HUDEP-2 (cell line): ENCODE measurements around the gene DVL2.
A peak's percentile ranks its signal among the peaks of the same experiment; 100 is the strongest.

Experiments
- DNase-seq, 76 experiments: peaks; one replicate each; lab custom pipeline; 2025; ENCODE audit not compliant: unreplicated experiment in 76 of 76; lab: John Stamatoyannopoulos, UW

Gene DVL2

DNA sequence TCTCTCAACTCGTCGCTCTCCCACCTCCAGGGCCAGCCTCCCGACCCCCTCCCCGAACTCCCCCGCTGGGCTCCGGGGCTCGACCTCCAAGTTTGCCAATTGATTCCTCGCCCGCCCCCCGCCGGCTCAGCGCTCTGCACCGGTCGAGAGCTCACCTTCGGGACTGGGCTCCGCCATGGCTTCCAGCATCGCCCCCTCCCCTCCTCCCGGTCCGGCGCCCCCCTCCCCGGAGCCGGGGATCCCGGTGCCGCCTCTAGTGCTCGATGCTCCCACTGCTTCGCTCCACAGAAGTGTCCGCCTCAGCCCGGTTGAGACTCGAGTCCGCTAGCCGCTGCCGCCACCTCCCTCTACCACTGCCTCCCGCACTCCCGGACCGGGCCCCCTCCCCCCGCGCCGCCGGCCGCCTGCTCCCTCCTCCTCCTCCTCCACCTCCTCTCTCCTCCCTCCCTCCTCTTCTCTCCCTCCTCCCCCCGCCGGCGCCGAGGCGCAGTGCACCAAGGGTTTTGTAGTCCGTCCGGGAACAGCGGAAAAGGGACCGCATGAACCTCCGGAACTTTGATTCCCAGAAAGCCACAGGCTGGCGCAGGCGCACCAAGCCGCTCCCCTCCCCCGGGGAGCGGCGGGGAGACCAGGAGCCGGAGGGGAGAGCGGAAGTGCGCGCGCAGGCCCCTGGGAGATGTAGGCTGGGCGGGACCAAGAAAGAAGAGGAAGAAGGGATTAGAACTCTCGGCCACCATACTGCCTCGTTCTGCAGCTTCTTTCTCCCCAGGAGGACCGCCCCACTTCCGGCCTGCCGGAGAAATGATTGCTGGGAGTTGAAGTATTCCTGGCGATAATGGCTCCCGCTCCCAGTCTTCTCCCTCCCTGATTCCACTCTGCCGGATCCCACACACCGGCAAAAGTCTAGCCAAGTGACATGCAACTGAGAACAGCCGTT, 5.0 kb upstream of the DVL2 start, which contains the start of gene PHF23:
TSS of gene PHF23 (minus strand) at position 367 of the 937 bp plus-strand sequence. CDS start at position 189, 178 bp downstream.
- DNase-seq = peak in 75 of 76 experiments; percentile 76 to 100 (median 98)

DNA sequence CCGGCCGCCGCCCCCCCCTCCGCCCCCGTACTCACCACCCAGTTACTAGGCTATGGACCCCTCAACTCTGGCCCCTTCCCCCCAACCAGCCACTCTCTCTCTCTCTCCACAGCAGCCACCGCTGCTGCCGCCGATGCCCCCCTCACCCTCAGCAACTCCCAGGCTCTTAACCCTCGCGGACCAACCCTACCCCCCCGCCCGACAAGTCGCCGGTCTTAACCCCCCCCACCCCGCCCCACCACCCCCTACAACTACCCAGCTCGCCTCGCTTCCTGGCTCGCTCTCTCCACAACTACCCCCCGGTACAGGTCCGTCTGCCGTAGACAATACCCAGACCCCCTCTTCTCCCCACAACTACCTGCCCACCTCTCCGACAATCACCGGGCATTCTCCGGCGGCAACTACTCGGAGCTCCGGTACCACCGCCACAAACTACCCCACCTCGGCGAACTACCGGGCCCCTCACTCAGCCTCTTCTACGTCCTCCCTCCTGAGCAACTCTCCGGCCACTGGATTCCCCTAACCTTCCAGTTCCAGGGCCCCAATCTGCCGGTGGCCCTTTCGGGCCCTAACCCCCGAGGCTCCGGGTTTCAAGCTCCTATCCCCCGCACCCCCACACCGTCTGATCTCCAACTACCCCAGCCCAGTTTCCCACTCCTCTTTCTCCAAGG, 4.2 kb upstream of the DVL2 start:
- DNase-seq = peak in 29 of 76 experiments; percentile 16 to 55 (median 35)

DNA sequence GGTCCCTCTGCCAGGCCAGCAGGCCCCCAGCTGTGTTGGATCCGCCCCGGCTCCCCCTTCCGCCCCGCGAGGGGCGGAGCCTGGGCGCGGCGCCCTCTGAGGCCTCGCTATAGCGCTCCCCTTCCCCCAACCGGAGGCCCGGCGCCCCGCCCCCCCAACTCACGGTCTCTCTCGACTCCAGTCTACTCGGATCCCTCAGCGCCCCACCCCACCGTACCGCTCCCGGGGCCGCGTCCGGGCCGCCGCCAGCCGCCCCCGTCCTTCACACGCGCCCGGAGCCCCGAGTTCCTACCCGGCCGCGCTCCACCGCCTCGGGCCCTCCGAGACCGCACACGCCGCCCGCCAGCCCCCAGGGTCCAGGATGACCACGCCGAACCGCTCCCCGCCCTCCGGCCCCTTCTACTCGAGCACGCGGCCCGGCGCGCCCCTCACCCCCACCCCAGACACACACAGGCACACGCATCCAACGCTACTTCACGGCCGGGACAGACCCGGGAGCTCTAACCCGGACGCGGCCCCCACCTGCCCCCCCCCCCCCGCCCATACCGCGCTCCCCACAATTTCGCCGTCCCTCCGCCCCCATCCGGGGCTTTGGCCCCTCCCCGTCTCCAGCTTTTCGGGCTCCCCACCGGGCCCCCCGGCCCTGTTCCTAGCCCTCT, 3.6 kb upstream of the DVL2 start:
- peak in 61 of 76 experiments; percentile 17 to 89 (median 75) for DNase-seq

DNA sequence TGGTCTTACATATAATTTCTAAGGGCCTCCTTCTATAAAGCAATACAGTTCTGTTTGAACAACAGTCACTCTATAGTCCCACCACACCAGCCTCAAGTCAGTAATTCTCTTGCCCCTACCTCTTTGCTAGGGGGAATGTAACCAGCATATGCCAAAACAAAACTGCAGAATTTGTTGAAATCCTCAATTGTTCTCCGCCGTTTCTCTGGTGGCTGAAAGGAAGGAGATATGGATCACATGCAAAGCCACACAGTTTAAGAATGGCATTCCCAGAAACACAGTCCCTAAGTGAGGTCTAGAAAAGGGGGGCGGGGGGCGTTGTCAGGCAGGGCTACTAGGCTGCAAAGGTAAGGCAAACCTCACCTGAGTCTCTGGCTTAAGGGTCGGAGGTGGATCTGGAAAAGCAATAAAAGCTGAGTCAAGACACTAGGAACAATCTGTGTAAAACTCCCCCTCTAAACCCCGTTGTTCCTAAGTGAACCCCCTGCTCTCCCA, 3.0 kb upstream of the DVL2 start:
- DNase-seq = no peak

DNA sequence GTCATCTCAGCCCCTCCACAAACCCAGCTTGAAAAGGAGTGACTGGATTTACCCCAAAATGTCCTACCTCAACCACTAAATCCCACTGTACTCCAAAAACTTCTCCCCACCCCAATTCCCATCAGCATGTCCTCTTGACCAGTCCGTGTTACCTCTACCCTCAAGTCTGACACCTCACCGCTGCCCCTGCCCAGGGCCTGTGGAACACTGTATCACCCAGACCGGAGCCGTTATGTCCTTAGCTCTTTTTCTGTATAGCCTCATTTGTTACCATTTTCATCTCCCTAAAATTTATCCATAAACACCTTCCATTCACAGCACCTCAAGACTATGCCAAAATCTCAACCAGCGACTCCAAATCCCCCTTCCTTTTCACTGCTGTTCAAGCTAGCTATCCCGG, 2.5 kb upstream of the DVL2 start:
- no peak for DNase-seq

DNA sequence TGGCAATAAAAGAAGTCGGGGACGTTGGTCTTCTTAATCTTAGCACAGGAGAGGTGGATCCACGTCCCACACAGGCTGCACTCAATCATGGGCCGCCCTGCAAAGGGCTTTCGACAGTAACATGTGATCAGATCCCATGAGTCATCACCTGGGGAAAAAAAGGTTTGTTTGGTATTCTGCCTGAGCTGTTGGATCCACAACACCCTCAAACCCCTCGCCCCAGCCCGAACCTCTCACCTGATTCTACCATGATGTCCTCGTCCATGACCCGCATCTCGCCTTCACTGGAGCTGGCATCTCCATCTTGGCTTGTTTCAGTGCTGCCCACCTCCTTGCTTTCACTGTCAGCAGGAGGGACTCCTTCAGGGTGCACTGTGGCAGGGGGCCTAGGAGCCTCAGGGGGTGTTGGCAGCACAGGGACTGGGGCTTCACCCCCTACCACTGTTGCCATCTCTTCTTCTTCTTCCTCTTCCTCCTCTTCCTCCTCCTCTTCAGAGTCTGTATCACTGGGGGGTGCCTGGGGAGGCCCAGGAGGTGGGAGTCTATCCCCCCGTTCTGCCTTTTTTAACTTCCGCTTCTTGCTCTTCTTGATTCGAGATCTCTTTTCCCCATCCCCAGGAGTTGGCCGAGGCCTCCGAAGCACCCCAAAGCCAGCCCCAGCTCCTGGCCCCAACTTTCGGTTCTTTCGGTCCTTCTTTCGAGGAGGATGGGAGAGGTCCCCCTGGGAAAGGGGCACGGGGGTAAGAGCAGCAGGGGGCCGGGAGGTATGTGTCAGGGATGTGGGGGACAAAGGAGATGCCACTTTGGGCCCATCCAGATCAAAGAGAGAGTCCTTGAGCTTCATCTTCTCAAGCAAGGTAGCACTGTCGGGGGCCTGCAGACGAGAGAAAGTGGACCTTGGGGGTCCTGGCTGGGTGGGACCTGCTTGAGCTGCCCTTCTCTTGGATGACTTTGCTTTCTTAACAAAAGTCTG, 1.7 kb upstream of the DVL2 start:
- DNase-seq = peak in 33 of 76 experiments; percentile 3 to 63 (median 29)

DNA sequence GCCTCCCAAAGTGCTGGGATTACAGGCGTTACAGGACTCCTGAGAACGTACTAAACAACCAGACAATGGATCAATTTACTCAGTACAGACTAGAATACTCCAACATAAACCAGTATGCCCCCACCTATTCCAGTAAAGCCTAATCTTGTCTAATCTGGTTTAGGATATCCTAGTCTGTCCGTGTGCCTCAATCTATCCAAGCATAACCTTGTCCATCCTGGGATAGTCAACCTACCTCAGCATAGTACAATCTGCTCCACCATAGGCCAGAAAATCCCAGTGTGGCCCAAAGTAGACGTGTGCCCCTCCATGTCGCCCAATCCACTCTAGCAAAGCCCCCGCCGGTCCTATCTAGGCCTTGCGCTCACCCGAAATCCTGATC, 625 bp downstream of the DVL2 start:
- peak in 4 of 76 experiments; percentile 41 to 61 (median 44) for DNase-seq

DNA sequence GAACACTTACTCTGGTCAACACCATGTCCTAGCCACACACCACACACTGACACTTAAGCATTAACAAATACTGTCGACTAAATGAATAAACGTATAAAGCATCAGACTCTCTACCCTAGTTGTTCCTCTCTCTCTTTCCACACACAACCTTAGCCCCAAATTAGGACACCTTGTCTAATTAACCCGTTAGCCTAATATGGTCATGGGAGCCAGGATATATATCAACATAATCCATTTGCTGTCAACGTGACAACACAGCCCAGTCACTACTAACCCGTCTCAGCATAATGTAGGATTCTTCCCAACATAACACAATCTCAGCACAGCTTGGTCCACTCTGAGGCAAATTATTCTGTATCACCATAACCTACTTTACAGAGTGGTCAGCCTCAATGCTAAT, 2.2 kb downstream of the DVL2 start:
- no peak for DNase-seq

DNA sequence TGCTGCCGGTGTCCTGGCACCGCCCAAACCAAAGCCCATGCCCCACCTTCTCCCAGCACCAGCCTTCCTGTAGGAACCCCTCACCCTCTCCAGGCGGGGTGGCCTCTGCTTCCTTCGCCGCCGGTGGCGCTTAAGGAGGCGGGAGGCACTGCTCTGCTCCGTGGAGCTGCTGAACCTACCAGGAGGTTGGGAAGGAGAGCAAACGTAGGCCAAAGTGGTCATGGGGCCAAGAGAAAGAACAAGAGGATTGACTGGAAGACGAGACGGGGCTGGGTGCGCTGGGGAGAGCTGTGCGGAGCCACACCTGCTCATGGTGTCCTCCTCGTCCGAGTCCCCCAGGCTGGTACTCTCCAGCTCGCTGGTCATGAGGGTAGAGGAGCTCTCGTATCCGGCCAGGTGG, 4.8 kb downstream of the DVL2 start:
- DNase-seq = no peak

DNA sequence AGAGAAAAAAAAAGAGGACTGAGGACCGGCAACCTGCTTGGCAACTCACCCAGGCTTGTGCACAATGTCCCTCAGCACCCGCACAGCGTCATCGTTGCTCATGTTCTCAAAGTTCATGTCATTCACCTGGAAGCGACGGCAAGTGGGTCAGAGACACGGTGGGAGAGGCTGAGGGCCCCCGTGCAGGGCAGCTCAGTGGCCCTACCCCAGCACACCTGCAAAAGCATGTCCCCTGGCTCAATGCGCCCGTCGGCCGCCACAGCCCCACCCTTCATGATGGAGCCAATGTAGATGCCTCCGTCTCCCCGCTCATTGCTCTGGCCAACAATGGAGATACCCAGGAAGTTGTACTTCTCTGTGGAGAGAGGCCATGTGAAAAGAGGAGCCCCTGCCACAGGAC, 5.4 kb downstream of the DVL2 start:
- DNase-seq = no peak

DNA sequence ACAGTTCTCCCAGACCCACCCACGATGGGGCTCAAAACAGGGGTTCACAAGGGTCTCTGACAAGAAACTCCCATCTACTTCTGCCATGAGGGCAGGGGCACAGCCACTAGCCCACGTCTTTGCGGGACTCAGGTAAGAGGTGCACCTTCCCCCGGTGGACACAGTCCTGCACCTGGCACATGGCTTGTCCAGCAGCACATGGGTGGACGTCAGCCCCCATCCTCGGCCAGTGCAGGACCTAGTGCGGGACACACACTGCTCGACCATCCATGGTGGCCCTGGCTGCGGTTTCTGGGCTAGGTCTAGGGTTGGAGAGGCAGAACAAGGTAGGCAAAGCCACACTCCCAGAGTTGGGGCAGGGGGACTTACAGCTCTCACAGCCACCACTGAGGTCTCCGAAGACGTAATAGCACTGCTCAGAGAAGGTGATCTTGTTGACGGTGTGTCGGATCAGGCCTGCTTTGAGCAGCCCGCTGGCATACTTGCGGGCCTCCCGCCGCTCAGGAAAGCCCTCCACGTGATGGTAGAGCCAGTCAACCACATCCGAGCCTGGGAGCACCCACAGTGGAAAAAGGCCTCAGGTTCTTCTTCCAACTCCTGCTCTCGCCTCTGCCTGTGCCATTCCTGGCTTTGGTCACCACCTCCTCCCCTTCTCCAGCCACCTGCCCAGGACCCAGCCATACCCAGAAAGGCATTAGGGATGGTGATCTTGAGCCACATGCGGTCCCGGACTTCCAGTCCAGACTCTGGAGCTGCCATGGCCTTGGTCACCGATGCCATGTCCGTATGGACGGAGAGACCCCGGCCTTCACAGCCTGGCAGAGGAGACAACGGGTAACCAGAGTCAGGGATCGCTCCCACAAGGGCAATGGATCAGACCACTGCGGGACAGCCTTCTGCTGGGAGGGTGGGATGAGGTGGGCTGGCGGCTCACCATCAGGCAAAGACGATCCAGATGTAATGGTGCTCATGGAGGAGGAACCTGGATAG, 7.3 kb downstream of the DVL2 start:
- no peak for DNase-seq

DNA sequence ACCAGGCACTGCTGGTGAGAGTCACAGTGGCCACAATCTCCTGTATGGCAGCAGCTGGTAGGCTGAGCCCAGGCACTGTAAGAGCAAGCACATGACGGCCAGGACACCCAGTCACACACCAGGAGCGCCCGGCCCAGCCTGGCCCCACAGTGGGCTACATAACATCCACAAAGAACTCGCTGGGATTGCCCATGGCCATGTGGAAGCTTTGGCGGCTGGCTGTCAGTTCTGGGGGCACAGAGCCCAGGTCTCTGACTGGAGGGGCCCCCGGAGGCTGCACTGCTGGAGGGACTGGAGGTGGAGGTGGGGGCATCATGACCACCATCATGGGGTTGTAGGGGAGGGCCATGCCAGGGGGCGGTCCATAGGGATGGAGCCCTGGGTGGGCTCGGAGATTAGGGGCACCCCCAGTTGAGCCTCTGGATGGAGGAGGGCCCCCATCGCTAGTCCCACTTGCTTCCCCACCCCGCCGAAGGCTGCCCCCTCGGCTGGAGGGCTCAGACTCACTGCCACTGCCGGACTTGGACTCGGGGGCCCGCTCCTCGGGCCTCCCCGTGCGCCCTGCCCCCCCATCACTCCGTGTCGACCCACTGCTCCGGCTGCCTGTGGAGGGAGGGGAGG, 8.5 kb downstream of the DVL2 start:
- DNase-seq = no peak

DNA sequence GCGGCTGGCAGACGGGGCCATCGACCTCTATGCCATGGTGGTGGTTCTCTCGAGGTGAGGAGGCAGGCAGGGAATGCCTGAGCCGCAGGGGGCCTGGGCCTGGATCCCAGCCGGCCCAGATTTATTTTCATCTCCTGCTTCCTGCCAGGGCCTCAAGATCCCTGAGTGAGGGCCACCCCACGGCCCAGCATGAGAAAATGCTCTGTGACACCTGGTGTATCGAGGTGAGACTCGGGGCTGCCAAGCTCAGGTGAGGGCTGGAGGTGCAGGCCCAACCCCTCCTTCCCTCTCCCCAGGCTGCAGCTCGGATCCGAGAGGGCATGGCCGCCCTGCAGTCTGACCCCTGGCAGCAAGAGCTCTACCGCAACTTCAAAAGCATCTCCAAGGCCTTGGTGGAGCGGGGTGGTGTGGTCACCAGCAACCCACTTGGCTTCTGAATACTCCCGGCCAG, 9.6 kb downstream of the DVL2 start:
- DNase-seq = no peak

DNA sequence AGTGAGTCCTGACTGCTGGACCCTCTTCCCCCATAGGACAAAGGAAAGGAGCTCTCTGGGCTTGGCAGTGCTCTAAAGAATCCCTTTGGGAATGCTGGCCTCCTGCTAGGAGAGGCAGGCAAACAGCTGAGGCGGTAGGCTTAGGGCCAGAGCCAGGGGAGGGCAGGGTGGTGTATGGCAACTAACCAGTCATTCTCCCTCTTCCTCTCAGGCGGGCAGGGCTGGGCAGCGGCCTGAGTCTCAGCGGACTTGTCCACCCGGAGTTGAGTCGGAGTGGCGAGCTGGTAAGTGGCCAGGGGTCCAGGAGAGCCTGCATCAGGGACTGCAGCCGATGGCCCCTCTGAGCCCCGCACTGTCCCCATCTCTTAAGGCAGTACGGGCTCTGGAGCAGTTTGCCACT, 10.2 kb downstream of the DVL2 start:
- no peak for DNase-seq

DNA sequence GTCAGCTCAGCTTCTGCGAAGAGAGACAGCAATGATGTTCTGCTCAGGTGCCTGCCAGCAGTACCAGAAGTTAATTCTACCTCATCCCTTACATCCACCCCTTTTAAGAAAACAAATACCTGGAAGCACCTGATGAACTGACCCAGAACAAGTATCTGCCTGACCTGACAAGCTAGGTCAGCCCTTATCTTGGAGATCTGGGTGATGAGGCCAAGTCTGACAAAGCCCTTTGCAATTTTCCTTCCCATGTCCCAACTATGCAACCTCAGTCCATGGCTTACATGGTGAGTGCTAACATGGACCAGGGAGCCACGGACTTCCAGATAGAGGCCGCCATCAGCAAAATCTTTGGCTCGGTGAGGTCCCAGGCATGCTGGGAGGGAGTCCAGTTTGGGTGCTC, 10.9 kb downstream of the DVL2 start:
- no peak for DNase-seq

DNA sequence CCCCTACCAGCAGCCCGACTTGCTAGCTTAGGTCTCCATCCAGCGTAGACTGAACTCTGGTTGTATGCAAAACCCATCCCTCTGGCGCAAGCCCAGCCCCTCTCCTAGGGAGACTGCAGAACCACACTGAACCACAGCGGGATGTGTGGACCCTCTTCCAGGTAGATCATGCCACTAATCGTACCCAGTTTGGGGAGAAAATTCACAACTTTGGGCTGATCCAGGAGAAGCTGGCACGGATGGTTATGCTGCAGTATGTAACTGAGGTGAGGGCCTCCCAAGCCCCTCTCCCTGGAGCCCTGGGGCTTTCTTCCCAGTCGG, 11.4 kb downstream of the DVL2 start:
- DNase-seq = no peak

DNA sequence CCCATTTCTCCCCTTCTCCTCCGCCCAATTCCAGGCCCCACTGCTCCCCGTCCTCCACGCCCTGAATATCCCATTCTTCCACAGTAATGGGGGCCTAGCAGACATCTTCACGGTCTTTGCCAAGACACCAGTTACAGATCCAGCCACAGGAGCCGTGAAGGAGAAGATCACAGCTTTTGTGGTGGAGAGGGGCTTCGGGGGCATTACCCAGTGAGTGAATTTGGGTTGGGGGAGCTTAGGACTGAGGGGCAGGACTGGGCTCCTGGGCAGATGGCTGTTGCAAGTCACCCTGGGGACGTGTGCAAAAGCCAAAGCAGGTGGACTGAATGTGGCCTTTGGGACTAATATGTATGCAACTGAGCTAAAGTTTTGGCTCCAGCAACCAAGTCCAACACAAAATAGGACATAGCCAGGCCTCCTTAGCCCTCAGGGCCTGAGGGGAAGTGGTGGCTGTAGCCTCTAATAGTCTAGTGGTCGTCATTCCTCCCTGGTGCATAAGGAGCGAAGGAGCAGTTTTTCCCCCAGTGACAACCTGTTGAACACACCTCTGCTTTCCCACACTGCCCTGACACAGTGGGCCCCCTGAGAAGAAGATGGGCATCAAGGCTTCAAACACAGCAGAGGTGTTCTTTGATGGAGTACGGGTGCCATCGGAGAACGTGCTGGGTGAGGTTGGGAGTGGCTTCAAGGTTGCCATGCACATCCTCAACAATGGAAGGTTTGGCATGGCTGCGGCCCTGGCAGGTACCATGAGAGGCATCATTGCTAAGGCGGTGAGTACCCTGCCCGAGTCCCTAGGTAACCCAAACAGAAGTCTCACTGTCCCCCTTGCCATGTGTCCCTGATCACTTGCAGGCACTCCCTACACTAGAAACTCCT, 12.0 kb downstream of the DVL2 start:
- no peak for DNase-seq
